HG03460 (cell line): ENCODE measurements around the gene SP4.
"Not testable (repeated sequence)": the region's sequence is repeated elsewhere in the genome, so short reads cannot be mapped to it uniquely, and the experiment has no call there.

Source experiments
- ATAC-seq: cut with Tn5 transposase; IDR thresholded peaks from one replicate; pipeline ENCODE4 v1.9.1; 2021; ENCODE audit not compliant: unreplicated experiment

SP4 gene

GRCh38 chr7:21524680-21525079 is 96.8 kb downstream of the SP4 start:
- ATAC-seq, result no peak

- ATAC-seq, result no peak
These were observed 98.1 kb downstream of the SP4 start for GRCh38 chr7:21526007-21526406.

GRCh38 chr7:21526448-21526847 is 98.6 kb downstream of the SP4 start:
- ATAC-seq, result no peak

- ATAC-seq, result not testable (repeated sequence)
These were observed 104.6 kb downstream of the SP4 start for GRCh38 chr7:21532485-21532884.

GRCh38 chr7:21533646-21534045 is 105.8 kb downstream of the SP4 start:
- not testable (repeated sequence) for ATAC-seq

GRCh38 chr7:21536445-21537118 is 108.7 kb downstream of the SP4 start:
- ATAC-seq, result not testable (repeated sequence)

- no peak for ATAC-seq
These were observed 111.1 kb downstream of the SP4 start for GRCh38 chr7:21538936-21539495.

GRCh38 chr7:21542891-21543527 is 115.1 kb downstream of the SP4 start, which contains the start of gene DNAH11:
DNAH11 (plus strand) TSS chr7:21543039; CDS start chr7:21543246, 207 bp downstream.
- ATAC-seq, result no peak

- no peak for ATAC-seq
These were observed 115.8 kb downstream of the SP4 start for GRCh38 chr7:21543528-21544302.

- no peak for ATAC-seq
These were observed 116.4 kb downstream of the SP4 start for GRCh38 chr7:21544303-21544656.

GRCh38 chr7:21544715-21545114 is 116.8 kb downstream of the SP4 start:
- no peak for ATAC-seq

- no peak for ATAC-seq
These were observed 119.6 kb downstream of the SP4 start for GRCh38 chr7:21547501-21547900.

GRCh38 chr7:21548491-21548890 is 120.6 kb downstream of the SP4 start:
- no peak for ATAC-seq

GRCh38 chr7:21550076-21550475 is 122.2 kb downstream of the SP4 start:
- no peak for ATAC-seq

GRCh38 chr7:21550821-21551531 is 123.1 kb downstream of the SP4 start:
- no peak for ATAC-seq

GRCh38 chr7:21562385-21562784 is 134.5 kb downstream of the SP4 start:
- no peak for ATAC-seq
